ENCODE measurements around the gene LCLAT1.

LCLAT1 gene

DNA sequence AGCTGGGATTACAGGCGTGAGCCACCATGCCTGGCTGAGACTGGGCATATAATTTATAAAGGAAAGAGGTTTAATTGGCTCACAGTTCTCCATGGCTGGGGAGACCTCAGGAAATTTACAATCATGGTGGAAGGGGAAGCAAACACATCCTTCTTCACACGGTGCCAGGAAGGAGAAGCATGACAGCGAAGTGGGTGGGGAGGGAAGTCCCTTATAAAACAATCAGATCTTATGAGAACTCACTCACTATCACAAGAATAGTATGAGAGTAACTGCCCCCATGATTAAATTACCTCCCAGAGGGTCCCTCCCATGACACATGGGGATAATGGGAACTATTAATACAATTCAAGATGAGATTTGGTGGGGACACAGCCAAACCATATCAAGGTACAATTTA, 7.8 kb upstream of the LCLAT1 start:
- Mint-ChIP-seq H3K27ac (peak overlapping the region; percentile 54), H3K36me3 (no peaks in the 10 kb centered on the region), H3K9me3 (no peaks in the 10 kb centered on the region), H3K27me3 (no peaks in the 10 kb centered on the region), H3K4me1 (peaks cover 17% of the 10 kb centered on the region), H3K4me3 (no peak overlapping the region)
- no peak for ATAC-seq

DNA sequence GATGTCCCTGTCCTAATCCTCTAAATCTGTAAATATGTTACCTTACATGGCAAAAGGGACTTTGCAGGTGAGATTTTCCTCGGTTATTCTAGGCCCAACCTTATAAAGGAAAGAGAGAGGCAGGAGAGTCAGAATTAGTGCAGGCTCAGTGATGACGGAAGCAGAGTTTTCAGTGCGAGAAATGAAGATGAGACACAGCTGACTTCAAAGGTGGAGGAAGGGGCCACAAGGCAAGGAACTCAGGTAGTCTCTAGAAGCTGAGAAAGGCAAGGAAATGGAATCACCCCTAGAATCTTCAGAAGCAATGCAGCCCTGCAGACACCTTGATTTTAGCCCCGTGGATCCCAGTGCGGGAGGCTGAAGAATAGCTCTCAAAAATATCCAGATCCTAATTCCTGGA, 7.2 kb upstream of the LCLAT1 start:
- Mint-ChIP-seq H3K27ac (peak overlapping the region; percentile 54), H3K27me3 (no peaks in the 10 kb centered on the region), H3K4me1 (peaks cover 17% of the 10 kb centered on the region), H3K36me3 (no peaks in the 10 kb centered on the region), H3K4me3 (no peak overlapping the region), H3K9me3 (no peaks in the 10 kb centered on the region)
- ATAC-seq = no peak

GRCh38 chr2:30441023-30441422, 6.0 kb upstream of the LCLAT1 start:
- no peaks in the 10 kb centered on the region for H3K27me3 Mint-ChIP-seq
- no peak overlapping the region for H3K4me3 Mint-ChIP-seq
- no peak for ATAC-seq
- H3K4me1 Mint-ChIP-seq = peaks cover 17% of the 10 kb centered on the region
- no peak overlapping the region for H3K27ac Mint-ChIP-seq
- no peaks in the 10 kb centered on the region for H3K9me3 Mint-ChIP-seq
- no peaks in the 10 kb centered on the region for H3K36me3 Mint-ChIP-seq

DNA sequence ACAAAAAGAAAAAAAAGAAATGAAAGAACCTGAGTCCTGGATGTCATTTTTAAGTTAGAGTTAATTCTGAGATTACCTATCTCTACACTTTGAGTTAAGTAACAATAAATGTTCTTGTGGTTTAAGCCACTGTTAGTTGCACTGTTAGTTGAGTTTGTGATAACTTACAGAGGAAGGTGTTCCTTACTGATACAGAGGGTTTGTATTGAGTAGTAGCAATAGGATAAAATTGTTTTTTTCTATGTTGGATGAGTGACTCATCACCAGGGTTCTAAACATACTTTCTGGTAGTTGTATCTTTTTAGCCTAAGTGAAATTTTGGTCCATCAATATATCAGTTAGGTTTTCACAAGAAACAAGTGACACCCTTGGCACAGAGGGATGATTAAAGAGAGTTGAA, 4.0 kb upstream of the LCLAT1 start:
- ATAC-seq = no peak
- Mint-ChIP-seq H3K27me3 (no peaks in the 10 kb centered on the region), H3K27ac (no peak overlapping the region), H3K9me3 (no peaks in the 10 kb centered on the region), H3K36me3 (no peaks in the 10 kb centered on the region), H3K4me1 (peaks cover 20% of the 10 kb centered on the region), H3K4me3 (no peak overlapping the region)

DNA sequence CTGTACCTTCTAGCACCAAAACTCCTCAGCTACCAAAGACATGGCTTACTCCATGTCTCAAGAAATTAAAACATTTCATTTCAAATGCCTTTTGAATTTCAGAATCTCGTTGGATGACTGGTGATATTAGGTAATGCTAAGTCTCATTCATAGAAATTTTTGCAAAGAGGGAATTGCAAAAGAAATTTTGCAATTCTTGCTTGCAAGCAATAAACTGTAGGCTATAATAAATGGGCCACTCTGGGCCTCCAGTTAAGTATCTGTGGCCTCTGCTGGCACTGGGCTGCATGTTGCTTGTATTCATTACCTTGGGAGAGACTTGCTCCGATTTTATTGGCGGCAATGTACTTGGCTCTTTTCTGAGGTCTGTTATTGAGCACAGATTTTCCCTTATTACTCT, 2.8 kb upstream of the LCLAT1 start:
- no peak overlapping the region for H3K4me3 Mint-ChIP-seq
- H3K36me3 Mint-ChIP-seq = no peaks in the 10 kb centered on the region
- ATAC-seq = no peak
- peaks cover 30% of the 10 kb centered on the region for H3K4me1 Mint-ChIP-seq
- H3K27ac Mint-ChIP-seq = no peak overlapping the region
- no peaks in the 10 kb centered on the region for H3K27me3 Mint-ChIP-seq
- H3K9me3 Mint-ChIP-seq = no peaks in the 10 kb centered on the region

- Mint-ChIP-seq H3K36me3 (peaks cover 2% of the 10 kb centered on the region), H3K9me3 (no peaks in the 10 kb centered on the region), H3K27ac (peak overlapping the region; percentile 98), H3K27me3 (no peaks in the 10 kb centered on the region), H3K4me3 (no peak overlapping the region), H3K4me1 (peaks cover 40% of the 10 kb centered on the region)
- ATAC-seq = no peak
Observed at GRCh38 chr2:30445266-30445821, 1.7 kb upstream of the LCLAT1 start.

- Mint-ChIP-seq H3K27ac (peak overlapping the region; percentile 98), H3K4me1 (peaks cover 51% of the 10 kb centered on the region), H3K9me3 (no peaks in the 10 kb centered on the region), H3K4me3 (peak overlapping the region; percentile 96), H3K27me3 (no peaks in the 10 kb centered on the region), H3K36me3 (peaks cover 12% of the 10 kb centered on the region)
- ATAC-seq = no peak
Observed at GRCh38 chr2:30446602-30447148, 371 bp upstream of the LCLAT1 start.

DNA sequence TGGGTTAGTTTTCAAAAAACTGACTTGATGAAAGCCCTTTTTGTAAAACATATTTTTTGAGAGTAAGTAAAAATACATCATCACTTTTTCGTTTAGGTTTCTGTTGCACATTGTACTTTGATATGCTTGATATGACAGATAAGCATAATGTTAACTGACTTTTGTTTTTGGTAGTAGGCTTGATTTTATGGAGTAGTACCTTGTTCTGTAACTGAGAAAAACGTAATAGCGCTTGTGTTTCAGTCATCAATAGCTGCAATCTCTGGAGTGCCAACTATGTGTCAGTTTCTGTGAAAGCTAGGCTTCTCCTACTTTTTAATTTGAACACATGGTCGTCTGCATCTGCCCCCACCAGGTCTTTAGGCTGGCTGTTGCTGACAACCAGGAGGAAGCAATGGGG, 1.3 kb downstream of the LCLAT1 start:
- H3K36me3 Mint-ChIP-seq = peaks cover 12% of the 10 kb centered on the region
- no peak for ATAC-seq
- H3K4me3 Mint-ChIP-seq = peak overlapping the region; percentile 96
- H3K9me3 Mint-ChIP-seq = no peaks in the 10 kb centered on the region
- H3K4me1 Mint-ChIP-seq = peaks cover 54% of the 10 kb centered on the region
- no peaks in the 10 kb centered on the region for H3K27me3 Mint-ChIP-seq
- peak overlapping the region; percentile 98 for H3K27ac Mint-ChIP-seq

GRCh38 chr2:30448866-30449265, 1.8 kb downstream of the LCLAT1 start:
- Mint-ChIP-seq H3K27ac (no peak overlapping the region), H3K9me3 (no peaks in the 10 kb centered on the region), H3K36me3 (peaks cover 12% of the 10 kb centered on the region), H3K4me3 (no peak overlapping the region), H3K4me1 (peaks cover 59% of the 10 kb centered on the region), H3K27me3 (no peaks in the 10 kb centered on the region)
- ATAC-seq = no peak

GRCh38 chr2:30450025-30450424, 3.0 kb downstream of the LCLAT1 start:
- Mint-ChIP-seq H3K9me3 (no peaks in the 10 kb centered on the region), H3K4me1 (peaks cover 59% of the 10 kb centered on the region), H3K27me3 (no peaks in the 10 kb centered on the region), H3K4me3 (no peak overlapping the region), H3K27ac (no peak overlapping the region), H3K36me3 (peaks cover 12% of the 10 kb centered on the region)
- ATAC-seq = no peak

- no peak for ATAC-seq
- peaks cover 12% of the 10 kb centered on the region for H3K36me3 Mint-ChIP-seq
- peaks cover 64% of the 10 kb centered on the region for H3K4me1 Mint-ChIP-seq
- no peak overlapping the region for H3K4me3 Mint-ChIP-seq
- H3K9me3 Mint-ChIP-seq = peaks cover 3% of the 10 kb centered on the region
- H3K27ac Mint-ChIP-seq = no peak overlapping the region
- H3K27me3 Mint-ChIP-seq = no peaks in the 10 kb centered on the region
Observed at GRCh38 chr2:30453498-30453897, 6.5 kb downstream of the LCLAT1 start.

DNA sequence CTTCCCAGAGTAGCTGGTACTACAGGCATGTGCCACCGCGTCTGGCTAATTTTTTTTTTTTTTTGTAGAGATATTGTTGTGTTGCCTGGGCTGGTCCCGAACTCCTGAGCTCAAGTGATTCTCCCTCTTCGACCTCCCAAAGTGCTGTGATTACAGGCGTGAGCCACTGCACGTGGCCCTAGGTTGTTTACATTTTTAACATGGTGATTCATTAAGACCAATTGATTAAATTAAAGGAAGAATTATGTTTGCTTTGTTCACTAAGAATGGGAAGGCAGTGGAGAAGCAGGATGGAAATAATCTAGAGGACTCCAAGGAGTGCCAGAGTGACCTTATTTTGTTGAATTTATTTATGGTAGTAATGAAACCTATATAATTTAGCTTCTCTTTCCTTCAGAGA, 7.5 kb downstream of the LCLAT1 start:
- Mint-ChIP-seq H3K4me1 (peaks cover 65% of the 10 kb centered on the region), H3K27ac (no peak overlapping the region)

DNA sequence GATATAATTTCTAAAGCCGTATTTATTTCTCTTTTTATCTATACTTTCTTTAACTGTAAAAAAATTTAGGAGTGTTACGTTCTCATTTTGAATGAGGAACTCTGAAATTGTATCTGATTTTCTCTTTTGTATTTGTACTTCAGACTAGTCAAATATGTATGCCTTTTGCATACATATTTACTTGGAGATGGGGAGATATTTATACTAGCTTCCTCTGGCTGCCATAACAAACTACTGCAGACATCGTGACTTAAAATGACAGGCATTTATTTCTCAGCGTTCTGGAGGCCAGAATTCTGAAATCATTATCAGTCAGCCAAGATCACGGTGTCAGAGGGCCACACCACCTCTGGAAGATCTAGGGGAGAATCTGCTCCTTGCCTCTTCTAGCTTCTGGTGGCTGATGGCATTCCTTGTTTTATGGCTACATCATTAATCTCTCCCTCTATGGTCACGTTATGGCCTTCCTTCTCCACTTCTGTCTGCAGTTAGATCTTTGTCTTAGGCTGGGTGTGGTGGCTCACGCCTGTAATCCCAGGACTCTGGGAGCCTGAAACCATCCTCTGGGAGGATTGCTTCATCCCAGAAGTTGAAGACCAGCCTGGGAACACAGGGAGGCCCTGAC, 8.2 kb downstream of the LCLAT1 start:
- Mint-ChIP-seq H3K4me1 (peaks cover 62% of the 10 kb centered on the region), H3K27me3 (no peaks in the 10 kb centered on the region), H3K4me3 (no peak overlapping the region), H3K27ac (no peak overlapping the region), H3K36me3 (peaks cover 16% of the 10 kb centered on the region), H3K9me3 (peaks cover 3% of the 10 kb centered on the region)
- ATAC-seq = no peak

More for the DNA sequence above, 7.5 kb downstream of the LCLAT1 start:
- no peaks in the 10 kb centered on the region for H3K27me3 Mint-ChIP-seq
- peaks cover 15% of the 10 kb centered on the region for H3K36me3 Mint-ChIP-seq
- ATAC-seq = no peak
- peaks cover 3% of the 10 kb centered on the region for H3K9me3 Mint-ChIP-seq
- no peak overlapping the region for H3K4me3 Mint-ChIP-seq

DNA sequence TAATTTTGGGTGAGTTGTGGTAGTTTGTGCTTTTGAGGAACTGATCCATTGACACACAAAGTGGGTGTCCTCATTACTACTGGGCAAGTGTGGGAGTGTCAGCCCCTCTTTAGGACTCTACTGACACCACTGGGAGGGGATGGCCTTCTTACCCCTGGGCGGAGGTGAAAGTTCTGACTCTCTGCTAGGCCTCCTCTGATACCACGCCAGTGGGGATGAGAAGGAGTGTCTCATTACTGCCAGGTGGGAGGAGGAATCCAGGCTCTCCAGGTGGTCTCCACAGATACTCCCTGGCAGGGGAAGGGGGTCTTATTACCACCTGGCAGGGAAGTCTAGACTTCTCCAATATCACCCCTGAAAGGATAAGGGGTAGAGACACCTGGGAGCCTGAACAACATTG, 9.1 kb downstream of the LCLAT1 start:
- Mint-ChIP-seq H3K27ac (no peak overlapping the region), H3K4me1 (peaks cover 62% of the 10 kb centered on the region), H3K36me3 (peaks cover 11% of the 10 kb centered on the region), H3K4me3 (no peak overlapping the region), H3K9me3 (peaks cover 3% of the 10 kb centered on the region), H3K27me3 (no peaks in the 10 kb centered on the region)
- ATAC-seq = no peak

- peaks cover 3% of the 10 kb centered on the region for H3K9me3 Mint-ChIP-seq
- no peaks in the 10 kb centered on the region for H3K27me3 Mint-ChIP-seq
- peaks cover 12% of the 10 kb centered on the region for H3K36me3 Mint-ChIP-seq
- peaks cover 60% of the 10 kb centered on the region for H3K4me1 Mint-ChIP-seq
- no peak overlapping the region for H3K4me3 Mint-ChIP-seq
- no peak for ATAC-seq
- H3K27ac Mint-ChIP-seq = no peak overlapping the region
Observed at GRCh38 chr2:30456579-30456978, 9.5 kb downstream of the LCLAT1 start.

DNA sequence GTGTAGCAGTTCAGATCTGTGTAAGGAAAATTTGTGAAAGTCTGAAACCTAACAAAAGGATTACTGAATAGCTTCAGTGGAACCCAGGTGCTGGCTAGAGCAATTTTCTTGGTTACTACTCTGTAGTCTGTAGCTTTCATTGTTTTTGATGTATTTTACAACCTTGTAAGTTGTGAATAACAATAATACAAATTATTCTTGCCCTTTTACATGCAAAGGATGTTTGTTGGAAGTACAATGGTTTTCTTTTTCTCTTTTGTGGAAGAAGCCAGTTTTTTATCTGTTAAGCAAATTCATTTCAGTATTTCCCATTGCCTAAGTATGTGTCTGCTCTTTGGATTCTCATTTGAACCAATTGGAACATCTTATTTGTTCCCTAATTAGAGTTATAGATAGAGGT, 10.2 kb downstream of the LCLAT1 start:
- ATAC-seq = no peak
- Mint-ChIP-seq H3K4me3 (no peak overlapping the region), H3K4me1 (peaks cover 64% of the 10 kb centered on the region), H3K36me3 (peaks cover 17% of the 10 kb centered on the region), H3K9me3 (peaks cover 3% of the 10 kb centered on the region), H3K27me3 (no peaks in the 10 kb centered on the region), H3K27ac (no peak overlapping the region)

Measured in stimulated activated memory B cell treated with anti-CD40 and anti-IgM and Interleukin-4, amounts not matched to agents 10 μg/mL and 1 μg/mL and 100 μg/mL, for 72 hours (primary cell).